K562 (cell line): ENCODE results near the gene TMEM129. TPM values are rescaled to one million over a fixed set of nuclear protein-coding genes. Genes with fewer than 3 reads are reported as not detected.
A peak's percentile ranks its signal among the peaks of the same experiment; 100 is the strongest.

Experiments
- ATF1 ChIP-seq, 2 experiments: fragments of 450-650 bp in 1 of 2; IDR thresholded peaks; 2 replicates each; pipeline ENCODE4 v1.6.1; 2016; ENCODE audit warnings: missing compliant biosample characterization in 1 of 2, missing genetic modification characterization in 1 of 2
- C11orf30 ChIP-seq: fragments of 450-650 bp; IDR thresholded peaks from 2 replicates; pipeline ENCODE4 v1.6.1; 2016; ENCODE audit warnings: low read depth, mild to moderate bottlenecking
- POLR2A ChIP-seq: fragments of 450-650 bp; conservative IDR thresholded peaks from 2 replicates; pipeline ENCODE4 v1.6.1; 2016
- SMAD1 ChIP-seq: fragments of 150-350 bp; IDR thresholded peaks from 2 replicates; pipeline ENCODE4 v1.6.1; 2014; ENCODE audit warnings: low read length, low read depth; ENCODE audit not compliant: partially characterized antibody
- TEAD2 ChIP-seq: fragments of 450-650 bp; IDR thresholded peaks from 2 replicates; pipeline ENCODE4 v1.6.1; 2016; ENCODE audit warnings: missing genetic modification characterization, control low read depth, missing compliant biosample characterization
- ZNF124 ChIP-seq: sonication (generic); formaldehyde crosslinking; IDR thresholded peaks from 2 replicates; pipeline ENCODE4 v1.8.1; 2022; ENCODE audit warnings: missing genetic modification reagents
- ZNF707 ChIP-seq: fragments of 250-450 bp; sonication (Bioruptor Pico); conservative IDR thresholded peaks from 2 replicates; pipeline ENCODE4 v1.8.0; 2022; ENCODE audit warnings: inconsistent platforms, mild to moderate bottlenecking, moderate library complexity
- polyA plus RNA-seq, 8 experiments: library from polyadenylated mRNA; depleted of rRNA in 4 of 8; stranded (reverse) in 5 of 8; unstranded in 3 of 8; fragments of >200 nt; fragmentation: Nextera tagmentation in 2 of 8; fragmentation: Illumina TruSeq in 1 of 8; extraction: Ambion mirVana in 2 of 8; extraction: Trizol in 1 of 8; gene quantifications; 2 replicates each; pipeline versions ENCODE4 v1.2.1 to v1.2.3, GENCODE V29; 2011 to 2014; ENCODE audit warnings: inconsistent platforms in 1 of 8, missing spikeins in 1 of 8
- total RNA-seq, 7 experiments: library from RNA; depleted of rRNA in 6 of 7; stranded (reverse); fragments of >200 nt in 6 of 7; fragmentation: Illumina TruSeq in 2 of 7; extraction: Trizol in 2 of 7; gene quantifications; 2 replicates each; pipeline versions ENCODE4 v1.2.1 to v1.2.3, GENCODE V29; 2011 to 2021; ENCODE audit warnings: low replicate concordance in 1 of 7
- TF ChIP-seq, protein P1 (sequence below): fragments of 450-650 bp; IDR thresholded peaks from 2 replicates; pipeline ENCODE4 v1.6.1; 2018; ENCODE audit not compliant: partially characterized antibody
- TF ChIP-seq, protein P2 (sequence below): fragments of 200-800 bp; sonication (Bioruptor generic); IDR thresholded peaks from 2 replicates; pipeline ENCODE4 v1.6.1; 2017; ENCODE audit warnings: missing genetic modification characterization, missing compliant biosample characterization

Gene TMEM129
- total and polyA plus RNA-seq, 9 of the 15 experiments (the other 6 are each of a cell fraction or from before 2014, with no cell fraction given) = 0.34 to 47.2 (median 18.8) TPM

DNA sequence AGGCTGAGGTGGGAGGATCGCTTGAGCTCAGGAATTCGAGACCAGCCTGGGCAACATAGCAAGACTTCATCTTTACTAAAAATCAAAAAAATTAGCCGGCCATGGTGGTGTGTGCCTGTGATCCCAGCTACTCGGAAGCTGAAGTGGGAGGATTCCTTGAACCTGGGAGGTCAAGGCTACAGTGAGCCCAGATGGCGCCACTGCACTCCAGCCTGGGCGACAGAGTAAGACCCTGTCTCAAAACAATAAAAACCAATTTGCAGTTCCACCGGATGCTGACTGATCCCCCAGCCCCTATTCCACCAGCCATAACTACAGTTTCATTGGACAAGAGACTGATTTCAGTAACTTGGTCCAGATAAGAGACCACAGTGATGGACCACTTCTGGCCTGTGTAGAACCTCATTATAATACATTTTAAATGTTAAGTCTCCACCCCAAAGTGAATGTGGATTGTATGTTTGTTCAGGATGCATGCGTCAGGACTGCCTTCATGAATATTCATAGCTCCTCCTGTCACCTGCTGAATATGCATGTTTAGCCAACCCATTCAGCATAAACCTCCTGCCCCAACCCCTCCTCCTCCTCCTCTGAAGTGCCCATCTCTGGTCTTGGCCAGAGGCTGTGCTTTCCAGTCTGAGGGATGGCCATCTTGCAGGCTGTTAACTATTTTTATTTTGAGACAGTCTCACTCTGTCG, 6.7 kb downstream of the TMEM129 start (continued):
- TF ChIP-seq, protein P1, sequence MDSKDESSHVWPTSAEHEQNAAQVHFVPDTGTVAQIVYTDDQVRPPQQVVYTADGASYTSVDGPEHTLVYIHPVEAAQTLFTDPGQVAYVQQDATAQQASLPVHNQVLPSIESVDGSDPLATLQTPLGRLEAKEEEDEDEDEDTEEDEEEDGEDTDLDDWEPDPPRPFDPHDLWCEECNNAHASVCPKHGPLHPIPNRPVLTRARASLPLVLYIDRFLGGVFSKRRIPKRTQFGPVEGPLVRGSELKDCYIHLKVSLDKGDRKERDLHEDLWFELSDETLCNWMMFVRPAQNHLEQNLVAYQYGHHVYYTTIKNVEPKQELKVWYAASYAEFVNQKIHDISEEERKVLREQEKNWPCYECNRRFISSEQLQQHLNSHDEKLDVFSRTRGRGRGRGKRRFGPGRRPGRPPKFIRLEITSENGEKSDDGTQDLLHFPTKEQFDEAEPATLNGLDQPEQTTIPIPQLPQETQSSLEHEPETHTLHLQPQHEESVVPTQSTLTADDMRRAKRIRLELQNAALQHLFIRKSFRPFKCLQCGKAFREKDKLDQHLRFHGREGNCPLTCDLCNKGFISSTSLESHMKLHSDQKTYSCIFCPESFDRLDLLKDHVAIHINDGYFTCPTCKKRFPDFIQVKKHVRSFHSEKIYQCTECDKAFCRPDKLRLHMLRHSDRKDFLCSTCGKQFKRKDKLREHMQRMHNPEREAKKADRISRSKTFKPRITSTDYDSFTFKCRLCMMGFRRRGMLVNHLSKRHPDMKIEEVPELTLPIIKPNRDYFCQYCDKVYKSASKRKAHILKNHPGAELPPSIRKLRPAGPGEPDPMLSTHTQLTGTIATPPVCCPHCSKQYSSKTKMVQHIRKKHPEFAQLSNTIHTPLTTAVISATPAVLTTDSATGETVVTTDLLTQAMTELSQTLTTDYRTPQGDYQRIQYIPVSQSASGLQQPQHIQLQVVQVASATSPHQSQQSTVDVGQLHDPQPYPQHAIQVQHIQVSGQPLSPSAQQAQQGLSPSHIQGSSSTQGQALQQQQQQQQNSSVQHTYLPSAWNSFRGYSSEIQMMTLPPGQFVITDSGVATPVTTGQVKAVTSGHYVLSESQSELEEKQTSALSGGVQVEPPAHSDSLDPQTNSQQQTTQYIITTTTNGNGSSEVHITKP = no peak
- TF ChIP-seq C11orf30 (peak; percentile 64), ZNF707 (CRISPR knock-in tag) (no peak), SMAD1 (no peak), ZNF124 (no peak), TEAD2 (tag) (no peak), ATF1 (CRISPR knock-in tag; IDR thresholded peaks at IDR 0.05) (no peak), ATF1 (tag; IDR thresholded peaks at IDR 0.05) (0 out of 2 replicates have a peak, but pooled peaks have one; percentile 16), POLR2A (peak; percentile 19; the same call in 1 of the 2 replicates)
- TF ChIP-seq, protein P2, sequence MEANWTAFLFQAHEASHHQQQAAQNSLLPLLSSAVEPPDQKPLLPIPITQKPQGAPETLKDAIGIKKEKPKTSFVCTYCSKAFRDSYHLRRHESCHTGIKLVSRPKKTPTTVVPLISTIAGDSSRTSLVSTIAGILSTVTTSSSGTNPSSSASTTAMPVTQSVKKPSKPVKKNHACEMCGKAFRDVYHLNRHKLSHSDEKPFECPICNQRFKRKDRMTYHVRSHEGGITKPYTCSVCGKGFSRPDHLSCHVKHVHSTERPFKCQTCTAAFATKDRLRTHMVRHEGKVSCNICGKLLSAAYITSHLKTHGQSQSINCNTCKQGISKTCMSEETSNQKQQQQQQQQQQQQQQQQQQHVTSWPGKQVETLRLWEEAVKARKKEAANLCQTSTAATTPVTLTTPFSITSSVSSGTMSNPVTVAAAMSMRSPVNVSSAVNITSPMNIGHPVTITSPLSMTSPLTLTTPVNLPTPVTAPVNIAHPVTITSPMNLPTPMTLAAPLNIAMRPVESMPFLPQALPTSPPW = peak; percentile 14; the same call in 1 of the 2 replicates
